Upper lobe of left lung (tissue), 6 donors: ENCODE data around the gene SFT2D1. TPM values are rescaled to one million over a fixed set of nuclear protein-coding genes. Genes with fewer than 3 reads are reported as not detected.

Source experiments
- ATAC-seq, 2 donors: fragments of 200-7000 bp; cut with Tn5 transposase; one replicate each; pipeline ENCODE4 v1.9.1; 2022; ENCODE audit warnings: mild to moderate bottlenecking in 2 of 2, moderate library complexity in 2 of 2; ENCODE audit not compliant: low FRiP score in 2 of 2
- DNase-seq, 2 donors: peaks; one replicate each; pipeline ENCODE4 v3.0.0-alpha.2; 2019 to 2020
- H3K27ac ChIP-seq, 4 donors: fragments of 200-600 bp; sonication (generic); one replicate each; pipeline ENCODE4 v1.5.1; 2016 to 2019
- H3K27me3 ChIP-seq, 4 donors: fragments of 200-600 bp; sonication (generic); one replicate each; pipeline ENCODE4 v1.5.1; 2017 to 2019
- H3K36me3 ChIP-seq, 4 donors: fragments of 200-600 bp; sonication (generic); one replicate each; pipeline ENCODE4 v1.5.1; 2016 to 2019
- H3K4me1 ChIP-seq, 4 donors: fragments of 200-600 bp; sonication (generic); one replicate each; pipeline ENCODE4 v1.5.1; 2018 to 2019
- H3K4me3 ChIP-seq, 4 donors: fragments of 200-600 bp; sonication (generic); one replicate each; pipeline ENCODE4 v1.5.1; 2017 to 2019; ENCODE audit warnings: mild to moderate bottlenecking in 2 of 4, moderate library complexity in 1 of 4
- H3K9me3 ChIP-seq, 4 donors: fragments of 200-600 bp; sonication (generic); one replicate each; pipeline ENCODE4 v1.5.1; 2018 to 2019
- EP300 ChIP-seq, 4 donors: sonication (generic); formaldehyde crosslinking; IDR thresholded peaks; one replicate each; pipeline ENCODE4 v1.5.1; 2017; ENCODE audit warnings: antibody characterized with exemption in 4 of 4, control low read depth in 2 of 4
- POLR2A ChIP-seq, 4 donors: fragments of 450-650 bp; IDR thresholded peaks; one replicate each; pipeline ENCODE4 v1.5.1; 2016 to 2017; ENCODE audit warnings: antibody characterized with exemption in 4 of 4, mild to moderate bottlenecking in 2 of 4
- POLR2AphosphoS5 ChIP-seq, 2 donors: sonication (generic); formaldehyde crosslinking; IDR thresholded peaks; one replicate each; pipeline ENCODE4 v1.5.1; 2017; ENCODE audit warnings: antibody characterized with exemption in 2 of 2
- WGBS, 2 donors: methylation state at CpG; one replicate each; pipeline ENCODE4 v1.1.5; 2017 to 2018; 5-methylcytosine and 5-hydroxymethylcytosine counted together
- total RNA-seq, 6 donors: library from RNA; depleted of rRNA in 4 of 6; stranded (reverse); fragments of >200 nt in 4 of 6; gene quantifications; one replicate each; pipeline versions ENCODE4 v1.1.0 to v1.2.1, GENCODE V29; 2016 to 2021
- TF ChIP-seq, protein P1 (sequence below), 6 experiments: fragments of 450-650 bp in 4 of 6; fragments of 200-600 bp in 2 of 6; sonication (generic) in 2 of 6; IDR thresholded peaks; one replicate each; pipeline ENCODE4 v1.5.1; 2016 to 2019; ENCODE audit warnings: antibody characterized with exemption in 6 of 6
- donor health status: DM: no; HTN: no; CAD: no; lungs with moderate emphysema.
- donor health status: DM: no; HTN: yes; CAD: no; lungs with severe emphysema.

Gene SFT2D1
- total RNA-seq, 6 donors from 2014 or later: 8.4 to 56.5 (median 44.9) TPM

DNA sequence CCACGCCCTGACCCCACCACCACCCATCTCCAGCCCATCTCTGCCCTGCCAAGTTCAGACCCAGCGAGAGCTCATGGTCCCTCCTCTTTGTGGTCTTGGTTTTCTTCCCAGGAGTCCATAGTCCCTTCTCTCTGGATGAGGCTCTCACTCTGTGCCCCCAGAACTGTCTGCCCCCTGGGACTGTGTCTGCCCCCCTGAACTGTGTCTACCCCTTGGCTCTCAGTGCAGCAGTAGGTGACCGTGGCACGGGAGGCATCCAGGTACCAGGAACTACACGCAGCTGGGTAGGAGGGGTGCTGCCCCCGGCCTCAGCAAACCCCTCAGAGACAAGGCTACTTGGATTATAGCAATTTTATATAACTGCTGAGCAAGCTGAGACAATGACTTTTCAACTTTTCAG is 57.7 kb downstream of the SFT2D1 start:
- H3K27ac ChIP-seq: no peak overlapping the region
- H3K4me3 ChIP-seq: no peak overlapping the region
- H3K9me3 ChIP-seq: no peaks in the 10 kb centered on the region
- ATAC-seq: peak in 1 of 2 donors; percentile 47
- H3K36me3 ChIP-seq: no peaks in the 10 kb centered on the region
- no peak for TF ChIP-seq POLR2A (IDR thresholded peaks at IDR 0.05)
- no peak for TF ChIP-seq EP300 (IDR thresholded peaks at IDR 0.05)
- no peak for TF ChIP-seq POLR2AphosphoS5 (IDR thresholded peaks at IDR 0.05)
- TF ChIP-seq, protein P1, sequence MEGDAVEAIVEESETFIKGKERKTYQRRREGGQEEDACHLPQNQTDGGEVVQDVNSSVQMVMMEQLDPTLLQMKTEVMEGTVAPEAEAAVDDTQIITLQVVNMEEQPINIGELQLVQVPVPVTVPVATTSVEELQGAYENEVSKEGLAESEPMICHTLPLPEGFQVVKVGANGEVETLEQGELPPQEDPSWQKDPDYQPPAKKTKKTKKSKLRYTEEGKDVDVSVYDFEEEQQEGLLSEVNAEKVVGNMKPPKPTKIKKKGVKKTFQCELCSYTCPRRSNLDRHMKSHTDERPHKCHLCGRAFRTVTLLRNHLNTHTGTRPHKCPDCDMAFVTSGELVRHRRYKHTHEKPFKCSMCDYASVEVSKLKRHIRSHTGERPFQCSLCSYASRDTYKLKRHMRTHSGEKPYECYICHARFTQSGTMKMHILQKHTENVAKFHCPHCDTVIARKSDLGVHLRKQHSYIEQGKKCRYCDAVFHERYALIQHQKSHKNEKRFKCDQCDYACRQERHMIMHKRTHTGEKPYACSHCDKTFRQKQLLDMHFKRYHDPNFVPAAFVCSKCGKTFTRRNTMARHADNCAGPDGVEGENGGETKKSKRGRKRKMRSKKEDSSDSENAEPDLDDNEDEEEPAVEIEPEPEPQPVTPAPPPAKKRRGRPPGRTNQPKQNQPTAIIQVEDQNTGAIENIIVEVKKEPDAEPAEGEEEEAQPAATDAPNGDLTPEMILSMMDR (IDR thresholded peaks at IDR 0.05): no peak
- no peak for DNase-seq
- WGBS, 2 donors: 81 to 86% methylated on average over 6 of the region's 6 CpGs
- no peaks in the 10 kb centered on the region for H3K27me3 ChIP-seq
- no peaks in the 10 kb centered on the region for H3K4me1 ChIP-seq

DNA sequence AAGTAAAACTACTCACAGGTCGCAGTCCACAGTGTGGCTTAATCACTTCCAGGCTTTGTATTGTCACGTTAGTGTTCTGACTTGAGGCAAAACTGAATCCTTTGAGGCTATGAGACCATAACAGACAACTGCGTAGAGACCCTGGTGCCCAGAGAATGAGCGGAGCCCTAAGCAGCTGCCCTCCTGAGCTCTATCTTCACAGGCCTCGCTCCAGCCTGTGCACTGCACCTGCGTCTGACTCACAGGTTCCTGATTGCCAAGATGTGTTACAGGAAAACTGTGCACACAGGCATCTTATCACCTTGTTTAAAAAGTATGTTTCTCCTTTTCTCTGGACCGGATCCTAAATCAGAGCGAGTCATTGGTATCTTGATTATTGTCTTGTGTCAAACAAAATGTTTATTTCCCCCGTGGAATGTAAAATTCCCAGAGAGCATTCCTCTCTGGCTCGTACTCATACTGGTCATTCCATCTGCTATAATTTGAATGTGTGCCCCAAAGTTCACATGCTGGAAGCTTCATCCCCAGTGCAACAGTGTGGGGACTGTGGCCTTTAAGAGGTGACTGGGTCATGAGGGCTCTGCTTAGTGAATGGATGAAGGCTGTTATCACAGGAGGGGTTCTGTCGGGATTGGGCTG is 59.8 kb downstream of the SFT2D1 start:
- Histone ChIP-seq H3K4me1 (no peaks in the 10 kb centered on the region), H3K9me3 (no peaks in the 10 kb centered on the region), H3K27ac (no peak overlapping the region), H3K36me3 (no peaks in the 10 kb centered on the region), H3K27me3 (no peaks in the 10 kb centered on the region), H3K4me3 (no peak overlapping the region)
- WGBS, 2 donors: 71 to 74% methylated on average over 11 of the region's 11 CpGs
- DNase-seq: no peak
- TF ChIP-seq, protein P1 (IDR thresholded peaks at IDR 0.05): no peak
- no peak for TF ChIP-seq EP300 (IDR thresholded peaks at IDR 0.05)
- no peak for TF ChIP-seq POLR2AphosphoS5 (IDR thresholded peaks at IDR 0.05)
- no peak for TF ChIP-seq POLR2A (IDR thresholded peaks at IDR 0.05)
- ATAC-seq: no peak

DNA sequence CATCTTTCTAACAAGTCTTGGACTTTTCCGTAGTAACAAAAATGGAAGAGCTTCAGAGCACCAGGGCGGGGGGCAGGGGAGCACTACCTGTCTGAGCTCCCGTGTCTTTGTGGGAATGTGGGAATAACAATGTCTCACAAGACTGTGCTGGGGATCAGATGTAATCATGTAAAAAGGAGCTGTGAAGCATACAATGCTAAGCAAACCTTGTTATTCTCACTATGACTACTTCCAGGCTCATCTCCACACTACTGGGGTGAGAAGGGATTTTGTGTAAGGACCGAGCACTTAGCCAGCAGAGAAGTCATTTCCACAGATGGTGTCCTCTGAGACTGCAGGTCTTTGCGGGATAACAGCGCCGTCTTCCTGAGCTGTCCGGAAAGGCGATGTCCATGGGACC is 61.2 kb downstream of the SFT2D1 start:
- H3K4me3 ChIP-seq: no peak overlapping the region
- WGBS, 2 donors: 75 to 92% methylated on average over 4 to 9 of the region's 9 CpGs
- no peaks in the 10 kb centered on the region for H3K36me3 ChIP-seq
- TF ChIP-seq, protein P1 (IDR thresholded peaks at IDR 0.05): no peak
- TF ChIP-seq POLR2A (IDR thresholded peaks at IDR 0.05): no peak
- TF ChIP-seq EP300 (IDR thresholded peaks at IDR 0.05): no peak
- TF ChIP-seq POLR2AphosphoS5 (IDR thresholded peaks at IDR 0.05): no peak
- ATAC-seq: no peak
- H3K27ac ChIP-seq: no peak overlapping the region
- H3K9me3 ChIP-seq: no peaks in the 10 kb centered on the region
- no peaks in the 10 kb centered on the region for H3K27me3 ChIP-seq
- peaks cover 0 to 3% (median 0%) of the 10 kb centered on the region in 4 donors for H3K4me1 ChIP-seq
- no peak for DNase-seq

DNA sequence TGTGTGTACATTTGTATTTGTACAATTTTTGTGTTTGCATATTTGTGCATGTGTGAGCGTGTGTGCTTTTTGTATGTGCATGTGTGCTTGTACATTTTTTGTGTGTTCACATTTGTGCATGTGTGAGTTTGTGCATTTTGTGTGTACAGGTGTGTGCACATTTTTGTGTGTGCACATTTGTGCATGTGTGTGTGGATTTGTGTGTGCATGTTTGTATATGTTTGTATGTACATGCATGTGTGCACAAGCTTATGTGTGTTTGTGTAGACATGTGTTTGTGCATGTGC is 63.0 kb downstream of the SFT2D1 start:
- no peak overlapping the region for H3K4me3 ChIP-seq
- no peaks in the 10 kb centered on the region for H3K36me3 ChIP-seq
- H3K9me3 ChIP-seq: no peaks in the 10 kb centered on the region
- TF ChIP-seq, protein P1 (IDR thresholded peaks at IDR 0.05): no peak
- TF ChIP-seq POLR2A (IDR thresholded peaks at IDR 0.05) (no peak), POLR2AphosphoS5 (IDR thresholded peaks at IDR 0.05) (no peak), EP300 (IDR thresholded peaks at IDR 0.05) (no peak)
- H3K4me1 ChIP-seq: peaks cover 0 to 10% (median 3%) of the 10 kb centered on the region in 4 donors
- DNase-seq (no peak), ATAC-seq (no peak)
- H3K27ac ChIP-seq: no peak overlapping the region
- no peaks in the 10 kb centered on the region for H3K27me3 ChIP-seq
- WGBS, 2 donors: 90 to 97% methylated on average over 1 of the region's 1 CpG
